ENCODE measurements around the gene RHBDL3. TPM values are rescaled to one million over a fixed set of nuclear protein-coding genes. Genes with fewer than 3 reads are reported as not detected.
A peak's percentile ranks its signal among the peaks of the same experiment; 100 is the strongest.
"Not testable (repeated sequence)": the region's sequence is repeated elsewhere in the genome, so short reads cannot be mapped to it uniquely, and the experiment has no call there.

Gene RHBDL3
- total RNA-seq, 2 experiments from 2014 or later = 0.06 TPM; not detected in 1

DNA sequence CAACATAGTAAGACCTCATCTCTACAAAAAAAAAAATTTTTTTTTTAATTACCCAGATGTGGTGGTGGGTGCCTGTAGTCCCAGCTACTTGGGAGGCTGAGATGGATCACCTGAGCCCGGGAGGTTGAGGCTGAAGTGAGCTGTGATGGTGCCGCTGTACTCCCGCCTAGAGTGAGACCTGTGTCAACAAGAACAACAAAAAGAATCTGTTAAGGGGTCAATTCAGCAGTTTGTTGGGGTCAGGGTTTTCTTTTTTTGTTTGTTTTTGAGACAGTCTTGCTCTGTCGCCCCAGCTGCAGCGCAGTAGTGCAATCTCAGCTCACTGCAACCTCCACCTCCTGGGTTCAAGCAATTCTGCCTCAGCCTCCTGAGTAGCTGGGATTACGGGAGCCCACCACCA is 54.4 kb downstream of the RHBDL3 start:
- peaks cover 19% of the 10 kb centered on the region for H3K27me3 Mint-ChIP-seq
- peaks cover 24% of the 10 kb centered on the region for H3K4me1 Mint-ChIP-seq
- DNase-seq, H3K27ac Mint-ChIP-seq, H3K36me3 Mint-ChIP-seq, H3K4me3 Mint-ChIP-seq, H3K9me3 Mint-ChIP-seq: not testable (repeated sequence)

DNA sequence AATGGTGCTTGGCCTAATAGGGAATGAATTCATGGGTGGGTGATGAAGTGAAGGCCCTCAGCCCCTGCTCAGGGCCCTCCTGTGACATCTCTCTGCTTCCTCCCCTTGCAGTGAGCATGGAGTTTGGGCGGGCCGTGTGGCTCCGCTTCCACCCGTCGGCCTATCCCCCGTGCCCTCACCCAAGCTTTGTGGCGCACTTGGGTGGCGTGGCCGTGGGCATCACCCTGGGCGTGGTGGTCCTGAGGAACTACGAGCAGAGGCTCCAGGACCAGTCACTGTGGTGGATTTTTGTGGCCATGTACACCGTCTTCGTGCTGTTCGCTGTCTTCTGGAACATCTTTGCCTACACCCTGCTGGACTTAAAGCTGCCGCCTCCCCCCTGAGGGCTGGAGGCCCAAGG is 55.2 kb downstream of the RHBDL3 start:
- Mint-ChIP-seq H3K36me3 (no peaks in the 10 kb centered on the region), H3K9me3 (no peaks in the 10 kb centered on the region), H3K4me3 (no peak overlapping the region), H3K27me3 (peaks cover 14% of the 10 kb centered on the region), H3K4me1 (peaks cover 24% of the 10 kb centered on the region), H3K27ac (no peak overlapping the region)
- no peak for DNase-seq

DNA sequence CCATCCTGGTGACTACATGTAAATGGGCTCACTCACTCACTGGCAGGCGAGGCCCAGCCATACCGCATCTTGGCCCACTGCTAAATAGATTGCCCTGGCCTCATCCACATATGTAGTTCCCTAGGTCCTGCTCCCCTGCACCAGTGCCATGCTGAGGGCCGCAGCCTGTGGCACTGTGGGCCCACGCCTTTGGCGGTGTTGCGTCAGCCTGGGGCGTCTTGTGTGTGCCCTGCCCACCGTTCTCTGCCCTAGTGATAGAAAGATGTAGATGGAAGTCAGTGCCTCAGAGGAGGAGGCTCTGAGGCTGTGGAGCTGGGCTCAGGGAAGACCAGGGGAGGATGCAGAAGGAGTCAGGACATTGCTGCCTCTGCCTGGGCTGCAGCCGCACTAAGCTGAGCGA is 57.4 kb downstream of the RHBDL3 start:
- DNase-seq = no peak
- Mint-ChIP-seq H3K9me3 (no peaks in the 10 kb centered on the region), H3K36me3 (no peaks in the 10 kb centered on the region), H3K4me3 (no peak overlapping the region), H3K27me3 (peaks cover 5% of the 10 kb centered on the region), H3K27ac (no peak overlapping the region), H3K4me1 (peaks cover 28% of the 10 kb centered on the region)

DNA sequence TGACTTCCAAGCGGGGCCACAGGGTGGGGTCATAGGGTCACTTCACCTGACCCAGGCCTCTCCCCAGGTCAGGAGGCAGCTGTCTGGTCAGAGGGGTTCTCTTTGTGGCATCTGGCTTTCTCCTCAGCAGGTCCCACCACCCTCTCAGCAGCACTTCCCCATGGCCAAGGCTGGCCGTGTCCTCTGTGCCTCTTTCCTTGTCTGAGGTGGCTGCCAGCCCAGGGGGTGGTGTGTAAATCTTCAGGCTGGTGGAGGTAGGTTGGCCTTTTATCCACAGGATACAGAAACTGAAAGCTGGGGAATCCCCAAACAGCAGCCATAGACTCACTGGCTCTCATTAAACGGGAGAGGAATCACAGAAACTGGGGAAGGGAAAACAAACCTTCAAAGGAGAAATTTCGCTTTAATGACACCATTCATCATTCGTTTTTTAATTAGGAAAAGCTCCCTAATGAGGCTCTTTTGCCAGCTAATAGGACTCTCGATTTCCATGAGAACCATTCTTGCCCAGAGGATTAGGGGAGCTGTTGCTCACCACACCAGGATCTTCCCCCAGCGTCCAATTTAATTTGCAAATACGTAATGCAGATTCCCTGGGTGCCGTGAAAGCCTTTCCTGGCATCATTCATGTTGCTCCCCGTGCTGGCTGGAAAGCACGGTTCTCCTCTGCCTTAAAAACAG is 58.3 kb downstream of the RHBDL3 start:
- peak overlapping the region; percentile 66 for H3K27ac Mint-ChIP-seq
- no peaks in the 10 kb centered on the region for H3K36me3 Mint-ChIP-seq
- H3K4me3 Mint-ChIP-seq = peak overlapping the region; percentile 18
- DNase-seq = peak; percentile 48
- H3K27me3 Mint-ChIP-seq = peaks cover 2% of the 10 kb centered on the region
- H3K9me3 Mint-ChIP-seq = no peaks in the 10 kb centered on the region
- H3K4me1 Mint-ChIP-seq = peaks cover 30% of the 10 kb centered on the region

DNA sequence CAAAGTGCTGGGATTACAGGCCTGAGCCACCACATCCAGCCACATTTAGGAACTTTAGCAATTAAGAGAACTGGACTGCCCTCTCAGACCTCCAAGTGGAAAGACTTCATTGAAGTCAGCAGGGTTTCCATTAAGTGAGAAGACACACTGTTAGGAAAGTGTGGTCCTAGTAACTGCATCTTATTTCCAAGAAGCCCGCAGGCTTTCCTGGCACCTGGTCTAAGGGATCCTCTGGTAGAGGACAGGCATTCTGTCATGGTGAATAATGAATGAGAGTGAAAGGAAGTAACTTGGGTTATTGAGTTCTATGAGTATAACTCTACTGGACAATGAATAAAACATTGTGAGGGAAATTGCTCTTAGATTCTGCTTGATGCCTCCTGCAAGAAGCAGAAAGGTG is 62.3 kb downstream of the RHBDL3 start:
- Mint-ChIP-seq H3K27ac (no peak overlapping the region), H3K4me1 (peaks cover 45% of the 10 kb centered on the region), H3K36me3 (peaks cover 9% of the 10 kb centered on the region), H3K9me3 (no peaks in the 10 kb centered on the region), H3K27me3 (no peaks in the 10 kb centered on the region), H3K4me3 (no peak overlapping the region)
- DNase-seq = no peak

DNA sequence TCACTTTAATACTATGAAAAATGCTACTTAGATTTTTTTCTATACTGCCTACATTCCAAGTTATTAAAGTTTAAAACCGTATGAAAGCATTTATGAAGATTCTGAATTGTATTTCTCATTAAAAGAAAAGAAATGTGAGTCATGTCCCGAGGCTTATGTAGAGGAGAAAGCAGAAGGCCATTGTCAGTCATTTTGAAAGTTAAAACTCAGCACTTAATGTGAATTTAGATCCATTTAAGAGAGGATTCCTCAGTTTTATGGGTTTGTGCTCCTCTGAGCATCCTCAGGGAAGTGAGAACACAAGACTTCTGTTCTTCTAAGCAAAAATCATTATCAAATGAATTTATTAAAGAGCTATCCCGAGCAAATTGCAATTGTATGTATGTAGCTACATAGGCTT is 64.5 kb downstream of the RHBDL3 start:
- Mint-ChIP-seq H3K9me3 (no peaks in the 10 kb centered on the region), H3K27ac (peak overlapping the region; percentile 54), H3K4me1 (peaks cover 29% of the 10 kb centered on the region), H3K36me3 (peaks cover 13% of the 10 kb centered on the region), H3K27me3 (no peaks in the 10 kb centered on the region), H3K4me3 (no peak overlapping the region)
- no peak for DNase-seq

DNA sequence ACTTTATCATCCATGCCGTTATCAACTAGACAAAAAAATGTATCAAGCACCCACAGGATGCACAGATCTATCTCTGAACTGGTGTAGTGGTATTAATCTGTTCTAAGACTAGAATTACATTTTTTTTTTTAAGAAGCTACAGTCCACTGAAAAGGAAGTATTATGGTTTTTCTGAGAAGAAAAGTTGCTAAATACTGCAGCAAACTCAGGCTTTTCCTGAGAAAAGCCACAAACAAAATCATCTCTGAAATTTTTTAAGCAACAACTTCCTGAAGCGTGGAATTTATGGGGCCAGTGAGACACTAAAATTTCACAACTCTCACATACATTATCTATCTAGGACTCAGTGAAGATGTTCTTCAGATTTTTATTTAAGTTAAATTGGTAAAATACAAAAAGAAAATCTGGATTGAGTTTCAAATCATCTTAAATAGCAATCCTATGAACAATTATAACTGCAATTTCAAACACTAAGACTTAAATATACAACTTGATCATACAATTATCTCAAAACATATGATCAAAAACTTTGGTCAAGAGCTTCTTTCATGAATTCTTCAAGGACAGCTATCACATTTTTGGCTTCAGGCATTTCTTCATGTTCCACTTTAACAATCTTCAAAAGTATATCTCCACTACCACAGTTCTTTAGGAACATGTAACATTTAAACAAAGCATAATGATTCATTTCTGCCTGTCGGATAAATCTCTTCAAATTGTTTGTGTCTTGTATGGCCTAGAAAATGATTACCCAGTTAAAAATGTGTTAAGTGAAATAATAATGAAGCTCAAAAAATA is 65.8 kb downstream of the RHBDL3 start:
- Mint-ChIP-seq H3K9me3 (no peaks in the 10 kb centered on the region), H3K4me3 (peak overlapping the region; percentile 24), H3K27me3 (no peaks in the 10 kb centered on the region), H3K4me1 (peaks cover 29% of the 10 kb centered on the region), H3K36me3 (peaks cover 13% of the 10 kb centered on the region), H3K27ac (peak overlapping the region; percentile 54)
- no peak for DNase-seq

DNA sequence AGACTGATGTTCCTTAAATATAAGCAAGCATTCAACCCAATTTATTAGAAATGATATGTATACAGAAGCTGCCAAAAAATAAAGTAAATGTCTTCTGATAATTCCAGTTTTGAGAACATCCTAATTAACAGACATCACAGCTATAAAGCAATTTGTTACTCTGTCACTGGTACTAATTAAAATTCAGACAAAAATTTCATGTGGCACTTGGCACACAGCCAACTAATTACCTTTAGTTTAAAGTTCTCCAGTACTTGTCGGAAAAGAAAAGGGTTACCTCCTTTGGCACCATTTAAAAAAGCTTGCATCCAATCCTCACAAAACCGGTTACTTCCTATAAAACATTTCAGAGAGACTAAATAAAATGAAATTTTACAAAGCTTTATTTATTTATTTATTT is 67.6 kb downstream of the RHBDL3 start:
- H3K36me3 Mint-ChIP-seq = peaks cover 16% of the 10 kb centered on the region
- H3K4me3 Mint-ChIP-seq = no peak overlapping the region
- H3K27me3 Mint-ChIP-seq = no peaks in the 10 kb centered on the region
- H3K9me3 Mint-ChIP-seq = no peaks in the 10 kb centered on the region
- H3K4me1 Mint-ChIP-seq = peaks cover 25% of the 10 kb centered on the region
- no peak overlapping the region for H3K27ac Mint-ChIP-seq
- DNase-seq = no peak

DNA sequence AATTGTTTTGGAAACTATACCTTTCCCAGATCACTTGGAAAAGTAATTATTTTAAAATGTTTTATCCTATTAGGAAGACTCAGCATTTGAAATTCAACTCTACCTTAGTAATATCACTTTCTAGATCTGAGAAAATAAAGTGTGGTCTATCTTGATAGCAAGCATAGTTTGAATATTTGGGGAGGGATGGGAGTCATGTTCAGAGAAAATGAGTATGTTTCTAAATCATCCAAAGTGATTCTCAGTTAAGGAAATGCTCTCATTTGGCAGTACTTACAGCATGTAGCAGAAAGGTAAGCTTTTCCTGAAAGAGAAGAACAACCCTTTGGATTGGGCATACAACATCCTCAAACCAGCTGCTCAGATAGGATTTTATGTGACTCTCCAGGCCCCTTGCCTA is 69.4 kb downstream of the RHBDL3 start:
- H3K36me3 Mint-ChIP-seq = peaks cover 17% of the 10 kb centered on the region
- no peak overlapping the region for H3K27ac Mint-ChIP-seq
- DNase-seq = no peak

DNA sequence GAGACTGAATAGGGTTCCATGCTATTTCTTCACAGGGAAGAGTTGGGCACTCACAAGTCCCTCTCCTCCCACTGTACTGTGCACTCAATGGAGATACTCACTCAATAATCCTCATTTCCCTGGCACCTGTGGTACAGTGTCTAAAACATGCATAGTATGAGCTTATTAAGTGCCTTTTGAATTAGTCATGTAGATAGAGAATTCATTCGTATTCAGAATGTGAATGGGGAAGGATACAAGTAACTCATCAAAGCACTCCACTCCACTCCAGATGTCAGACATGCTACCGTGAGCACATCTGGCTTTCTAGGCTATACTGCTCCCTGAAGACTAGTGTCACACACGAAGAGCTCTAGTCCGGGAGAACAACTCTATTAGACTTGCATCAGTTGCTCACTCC is 70.1 kb downstream of the RHBDL3 start:
- Mint-ChIP-seq H3K27me3 (no peaks in the 10 kb centered on the region), H3K36me3 (peaks cover 19% of the 10 kb centered on the region), H3K4me1 (peaks cover 14% of the 10 kb centered on the region), H3K4me3 (no peak overlapping the region), H3K9me3 (no peaks in the 10 kb centered on the region), H3K27ac (no peak overlapping the region)
- no peak for DNase-seq

More for the DNA sequence above, 69.4 kb downstream of the RHBDL3 start:
- Mint-ChIP-seq H3K4me3 (no peak overlapping the region), H3K27me3 (no peaks in the 10 kb centered on the region), H3K4me1 (peaks cover 20% of the 10 kb centered on the region), H3K9me3 (no peaks in the 10 kb centered on the region)

DNA sequence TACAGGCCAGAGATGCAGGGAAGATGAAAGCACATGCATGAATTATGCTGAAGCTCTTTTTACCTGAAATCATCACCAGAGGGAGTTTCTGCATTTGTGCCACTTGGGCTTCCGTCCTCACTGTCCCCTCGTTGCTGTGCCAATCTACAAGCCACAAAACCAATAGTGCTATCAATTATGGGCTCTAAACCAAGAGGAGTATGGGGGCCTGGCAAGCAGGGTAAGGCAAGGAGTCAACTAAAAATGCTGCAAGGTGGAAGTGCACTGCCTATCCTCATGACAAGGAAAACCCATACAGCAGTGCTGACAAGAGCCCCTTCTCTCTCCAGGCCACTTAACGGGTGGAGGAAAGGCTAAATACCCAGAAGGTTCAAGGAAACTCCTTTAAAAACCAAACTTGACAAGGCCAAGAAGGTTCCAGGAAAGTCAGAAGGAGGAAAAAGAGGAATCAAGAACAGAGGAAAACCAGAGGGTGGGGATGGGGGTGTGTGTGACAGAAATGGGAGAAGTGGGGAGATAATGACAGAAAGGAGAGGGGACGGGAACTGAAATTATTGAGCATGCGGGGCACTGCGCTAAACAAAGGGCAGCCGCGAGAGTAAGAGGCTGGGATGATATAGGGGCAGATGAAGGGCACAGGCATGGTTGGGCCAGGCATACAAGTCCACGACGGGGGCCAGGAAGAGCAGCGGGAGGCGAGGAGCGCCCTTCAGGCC is 75.7 kb downstream of the RHBDL3 start:
- peak; percentile 53 for DNase-seq
- Mint-ChIP-seq H3K4me1 (peaks cover 15% of the 10 kb centered on the region), H3K4me3 (peak overlapping the region; percentile 95), H3K27me3 (no peaks in the 10 kb centered on the region), H3K27ac (peak overlapping the region; percentile 98), H3K36me3 (peaks cover 8% of the 10 kb centered on the region), H3K9me3 (no peaks in the 10 kb centered on the region)

DNA sequence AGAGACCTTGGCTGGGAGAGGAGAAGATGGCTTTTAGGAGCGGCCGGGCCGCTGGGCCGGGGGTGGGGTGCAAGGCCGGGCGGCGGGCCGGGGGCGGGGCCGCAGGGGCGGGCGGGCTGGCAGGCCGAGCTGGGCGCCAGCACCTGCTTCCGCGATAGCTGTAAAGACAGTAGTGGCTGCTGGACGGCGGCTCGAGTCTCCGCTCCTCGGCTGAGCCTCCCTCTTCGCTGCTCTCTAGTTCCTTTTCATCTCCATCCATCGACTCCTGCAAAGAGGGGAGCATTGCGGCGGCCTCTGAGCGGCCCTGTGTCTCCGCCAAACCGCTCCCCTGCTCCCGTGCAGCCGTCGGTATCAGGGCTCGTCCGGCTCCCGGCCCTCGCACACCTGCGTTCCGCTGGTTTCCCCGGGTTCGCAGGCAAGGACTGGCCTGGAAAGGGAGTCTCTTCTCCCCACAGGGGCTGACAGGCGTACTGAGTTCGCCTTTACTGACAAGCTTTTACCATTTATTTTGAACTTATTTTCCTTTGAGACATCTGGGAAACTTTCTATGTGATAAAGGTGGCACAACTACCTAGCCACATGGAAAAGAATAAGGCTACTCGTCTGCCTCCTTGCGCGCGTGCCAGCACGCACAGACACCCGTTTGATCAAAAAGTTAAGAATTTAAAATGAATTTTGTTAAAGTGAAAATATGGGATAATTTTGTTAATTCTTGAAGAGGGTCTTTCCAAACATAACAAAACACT is 76.4 kb downstream of the RHBDL3 start, which contains the start of gene C17orf75:
TSS of gene C17orf75 (minus strand) at position 317 of the 746 bp plus-strand sequence. CDS start at position 283, 34 bp downstream.
- peak; percentile 86 for DNase-seq
- Mint-ChIP-seq H3K27me3 (no peaks in the 10 kb centered on the region), H3K4me1 (peaks cover 15% of the 10 kb centered on the region), H3K9me3 (no peaks in the 10 kb centered on the region), H3K4me3 (peak within 1 kb of the TSS; percentile 95), H3K36me3 (peaks cover 8% of the 10 kb centered on the region), H3K27ac (peak within 1 kb of the TSS; percentile 98)

DNA sequence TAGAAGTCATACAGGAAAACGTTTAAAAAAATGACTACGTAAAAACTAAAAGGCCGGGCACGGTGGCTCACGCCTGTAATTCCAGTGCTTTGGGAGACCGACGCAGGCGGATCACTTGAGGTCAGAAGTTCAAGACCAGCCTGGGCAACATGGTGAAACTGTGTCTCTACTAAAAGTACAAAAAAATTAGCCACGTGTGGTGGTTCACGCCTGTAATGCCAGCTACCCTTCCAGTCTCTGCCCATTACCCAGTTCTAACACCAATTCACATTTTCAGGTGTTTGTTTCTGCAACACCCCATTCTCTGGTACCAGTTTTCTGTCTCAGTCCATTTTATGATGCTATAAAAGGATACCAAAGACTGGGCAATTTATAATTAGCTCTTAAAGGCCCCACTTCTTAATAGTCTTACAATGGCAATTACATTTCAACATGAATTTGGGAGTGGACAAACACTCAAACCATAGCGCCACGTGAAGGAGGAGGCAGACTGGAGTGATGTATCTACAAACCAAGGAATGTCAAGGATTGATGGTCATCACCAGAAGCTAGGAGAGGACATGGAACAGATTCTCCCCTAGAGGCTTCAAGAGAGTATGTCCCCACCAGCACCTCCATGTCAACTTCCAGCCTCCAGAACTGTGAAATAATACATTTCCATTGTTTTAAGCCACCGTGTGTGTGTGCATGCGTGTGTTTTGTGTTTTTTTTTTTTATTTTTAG is 77.1 kb downstream of the RHBDL3 start:
- H3K27me3 Mint-ChIP-seq = no peaks in the 10 kb centered on the region
- H3K27ac Mint-ChIP-seq = peak overlapping the region; percentile 91
- H3K4me3 Mint-ChIP-seq = peak overlapping the region; percentile 95
- no peak for DNase-seq
- peaks cover 15% of the 10 kb centered on the region for H3K4me1 Mint-ChIP-seq
- H3K9me3 Mint-ChIP-seq = no peaks in the 10 kb centered on the region
- peaks cover 7% of the 10 kb centered on the region for H3K36me3 Mint-ChIP-seq

DNA sequence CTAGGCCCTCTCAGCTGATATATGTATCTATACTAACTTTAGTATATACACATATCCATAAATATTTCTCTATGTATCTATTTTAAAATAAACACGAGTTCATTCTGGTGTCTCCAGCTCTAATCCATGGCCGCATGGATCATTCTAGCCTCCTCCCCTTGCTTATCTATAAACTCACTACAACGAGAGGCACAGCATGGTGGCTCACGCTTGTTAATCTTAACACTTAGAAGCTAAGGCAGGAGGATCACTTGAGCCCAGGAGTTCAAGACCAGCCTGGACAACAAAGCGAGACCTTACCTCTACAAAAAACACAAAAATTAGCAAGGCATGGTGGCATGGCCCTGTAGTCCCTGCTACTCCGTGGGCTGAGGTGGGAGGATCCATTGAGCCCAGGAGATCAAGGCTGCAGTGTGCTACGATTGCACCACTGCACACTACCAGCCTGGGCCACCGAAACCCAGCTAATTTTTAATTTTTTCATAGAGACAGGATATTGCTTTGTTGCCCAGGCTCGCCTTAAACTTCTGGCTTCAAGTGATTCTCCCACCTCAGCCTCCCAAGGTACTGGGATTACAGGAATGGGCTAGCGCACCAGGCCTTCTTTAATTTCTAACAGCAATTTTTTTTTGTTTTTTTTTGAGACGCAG is 80.4 kb downstream of the RHBDL3 start:
- Mint-ChIP-seq H3K27me3 (no peaks in the 10 kb centered on the region), H3K36me3 (peaks cover 15% of the 10 kb centered on the region), H3K9me3 (no peaks in the 10 kb centered on the region), H3K27ac (no peak overlapping the region), H3K4me1 (peaks cover 24% of the 10 kb centered on the region), H3K4me3 (no peak overlapping the region)
- DNase-seq = no peak

All from activated naive CD8-positive, alpha-beta T cell treated with anti-CD3 and anti-CD28 coated beads for 36 hours (primary cell).